Psoas muscle (tissue), 8 donors: Measurements from ENCODE around the gene SLCO4A1. TPM values are rescaled to one million over a fixed set of nuclear protein-coding genes. Genes with fewer than 3 reads are reported as not detected.

ENCODE experiments used
- ATAC-seq, 4 donors: fragments of 200-7000 bp; cut with Tn5 transposase; one replicate each; pipeline ENCODE4 v1.9.1; 2020; ENCODE audit warnings: moderate library complexity in 3 of 4, mild to moderate bottlenecking in 2 of 4
- DNase-seq, 2 donors: peaks; one replicate each; pipeline ENCODE4 v3.0.0-alpha.2; 2020
- H3K27ac ChIP-seq: fragments of 200-600 bp; one replicate; pipeline ENCODE4 v1.8.0; 2022
- H3K27me3 ChIP-seq, 3 donors: fragments of 200-600 bp in 1 of 3; one replicate each; pipeline versions ENCODE4 v1.6.1 to v1.8.0; 2013 to 2022; ENCODE audit warnings: low read length in 2 of 3, mild to moderate bottlenecking in 2 of 3, moderate library complexity in 1 of 3; ENCODE audit not compliant: insufficient read depth in 3 of 3
- H3K36me3 ChIP-seq, 2 donors: fragments of 200-600 bp in 1 of 2; one replicate each; pipeline versions ENCODE4 v1.6.1 to v1.8.0; 2013 to 2022; ENCODE audit warnings: low read depth in 1 of 2, mild to moderate bottlenecking in 1 of 2, moderate library complexity in 1 of 2; ENCODE audit not compliant: insufficient read depth in 1 of 2
- H3K4me1 ChIP-seq: fragments of 200-600 bp; one replicate; pipeline ENCODE4 v1.8.0; 2022
- H3K4me3 ChIP-seq: fragments of 200-600 bp; one replicate; pipeline ENCODE4 v1.8.0; 2022; ENCODE audit warnings: mild to moderate bottlenecking
- H3K9me3 ChIP-seq: fragments of 200-600 bp; one replicate; pipeline ENCODE4 v1.8.0; 2022
- WGBS, 3 donors: extraction: QIAGEN DNeasy Blood & Tissue Kit; methylation state at CpG; one replicate each; pipeline versions ENCODE4 v1.1.6 to v1.1.7; 2013; 5-methylcytosine and 5-hydroxymethylcytosine counted together
- intact Hi-C, 2 donors: fragments of 100-400 bp; cut with DNase I; formaldehyde crosslinking; loops; one replicate each; pipeline versions ENCODE4 v1.11.0 to v1.14.2; 2022
- polyA plus RNA-seq, 3 donors: library from polyadenylated mRNA; stranded (reverse); fragments of 200-250 nt; gene quantifications; one replicate each; pipeline ENCODE4 v1.2.3, GENCODE V29; 2013
- total RNA-seq, 4 donors: library from RNA; stranded (reverse); fragmentation: NEBNext Ultra II Directional in 2 of 4; extraction: Animal tissue kit (Norgen Biotek cat#: 25700) in 2 of 4; gene quantifications; one replicate each; pipeline versions ENCODE4 v1.2.1 to v1.2.4, GENCODE V29; 2021 to 2023
- TF ChIP-seq, protein P1 (sequence below): fragments of 200-600 bp; IDR thresholded peaks from one replicate; pipeline ENCODE4 v1.8.0; 2022; ENCODE audit warnings: antibody characterized with exemption
- donor health status: healthy with polysubstance abuse.
- donor health status: DM: no; HTN: no; CAD: no; lungs with moderate emphysema.
- donor health status: Bipolar disorder and iron deficiency.
- donor health status: healthy.
- donor health status: DM: yes; HTN: yes; CAD: no.
- donor health status: DM: no; HTN: no; CAD: no.
- donor health status: DM: no; HTN: no; CAD: no.
- donor health status: DM: yes; HTN: yes; CAD: no.

SLCO4A1 gene
- total and polyA plus RNA-seq, 7 donors = 5.3 to 38.5 (median 9.8) TPM

GRCh38 chr20:62690261-62690820 lies 48.0 kb downstream of the SLCO4A1 start:
- H3K4me3 ChIP-seq = no peak overlapping the region
- no peaks in the 10 kb centered on the region for H3K36me3 ChIP-seq
- TF ChIP-seq, protein P1, sequence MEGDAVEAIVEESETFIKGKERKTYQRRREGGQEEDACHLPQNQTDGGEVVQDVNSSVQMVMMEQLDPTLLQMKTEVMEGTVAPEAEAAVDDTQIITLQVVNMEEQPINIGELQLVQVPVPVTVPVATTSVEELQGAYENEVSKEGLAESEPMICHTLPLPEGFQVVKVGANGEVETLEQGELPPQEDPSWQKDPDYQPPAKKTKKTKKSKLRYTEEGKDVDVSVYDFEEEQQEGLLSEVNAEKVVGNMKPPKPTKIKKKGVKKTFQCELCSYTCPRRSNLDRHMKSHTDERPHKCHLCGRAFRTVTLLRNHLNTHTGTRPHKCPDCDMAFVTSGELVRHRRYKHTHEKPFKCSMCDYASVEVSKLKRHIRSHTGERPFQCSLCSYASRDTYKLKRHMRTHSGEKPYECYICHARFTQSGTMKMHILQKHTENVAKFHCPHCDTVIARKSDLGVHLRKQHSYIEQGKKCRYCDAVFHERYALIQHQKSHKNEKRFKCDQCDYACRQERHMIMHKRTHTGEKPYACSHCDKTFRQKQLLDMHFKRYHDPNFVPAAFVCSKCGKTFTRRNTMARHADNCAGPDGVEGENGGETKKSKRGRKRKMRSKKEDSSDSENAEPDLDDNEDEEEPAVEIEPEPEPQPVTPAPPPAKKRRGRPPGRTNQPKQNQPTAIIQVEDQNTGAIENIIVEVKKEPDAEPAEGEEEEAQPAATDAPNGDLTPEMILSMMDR = no peak
- intact Hi-C loops = no loop called here
- no peak overlapping the region for H3K27ac ChIP-seq
- no peak for ATAC-seq
- no peak for DNase-seq
- H3K4me1 ChIP-seq = no peaks in the 10 kb centered on the region
- 92 to 95% (median 93%) methylated on average over 17 of the region's 17 CpGs for WGBS, 3 donors
- no peaks in the 10 kb centered on the region for H3K9me3 ChIP-seq
- peaks cover 0 to 54% (median 27%) of the 10 kb centered on the region in 3 donors for H3K27me3 ChIP-seq

DNA sequence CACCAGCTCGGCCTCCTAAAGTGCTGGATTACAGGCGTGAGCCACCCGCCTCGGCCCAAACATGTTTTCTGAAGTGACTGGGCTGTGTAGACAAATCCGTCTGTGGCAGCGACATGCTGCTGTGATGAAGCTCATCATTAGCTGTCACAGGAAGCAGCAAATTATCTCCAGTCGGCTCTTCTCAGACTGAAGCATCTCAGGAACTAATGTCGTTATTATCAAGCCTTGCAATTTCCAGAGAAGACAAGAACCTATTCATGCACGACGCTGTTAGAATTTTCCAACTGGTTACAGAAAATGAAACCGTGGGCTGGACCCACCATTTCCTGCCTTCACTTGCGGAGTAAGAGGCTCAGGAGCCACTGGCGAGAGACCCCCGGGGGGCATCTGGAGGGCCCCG lies 49.2 kb downstream of the SLCO4A1 start:
- DNase-seq = no peak
- Histone ChIP-seq H3K4me1 (no peaks in the 10 kb centered on the region), H3K9me3 (no peaks in the 10 kb centered on the region), H3K27me3 (peaks cover 0 to 45% (median 24%) of the 10 kb centered on the region in 3 donors), H3K27ac (no peak overlapping the region), H3K36me3 (no peaks in the 10 kb centered on the region), H3K4me3 (no peak overlapping the region)
- WGBS, 3 donors = 66 to 75% (median 66%) methylated on average over 15 of the region's 15 CpGs
- TF ChIP-seq, protein P1 = no peak
- ATAC-seq = no peak
- intact Hi-C loops = no loop called here

DNA sequence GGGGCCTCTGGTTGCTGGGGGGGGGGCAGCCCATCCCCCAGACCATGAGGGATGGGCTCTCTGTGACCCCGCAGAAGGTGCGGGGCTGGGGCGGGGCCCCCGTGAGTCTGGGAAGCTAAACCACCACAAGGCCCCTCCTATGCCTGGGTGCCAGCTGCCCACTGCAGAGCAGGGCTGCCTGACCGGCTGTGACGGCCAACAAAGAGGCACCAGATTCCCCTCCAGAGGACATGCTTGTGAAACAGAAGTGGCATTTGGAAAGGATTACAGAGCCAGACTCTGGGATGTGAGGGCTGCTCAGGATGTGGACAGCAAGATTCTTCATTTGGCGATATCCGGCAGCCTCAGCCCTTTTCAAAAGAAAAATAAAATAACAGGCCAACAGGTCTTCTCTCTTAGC lies 49.9 kb downstream of the SLCO4A1 start:
- Histone ChIP-seq H3K9me3 (no peaks in the 10 kb centered on the region), H3K27ac (no peak overlapping the region), H3K36me3 (no peaks in the 10 kb centered on the region), H3K4me3 (no peak overlapping the region), H3K4me1 (no peaks in the 10 kb centered on the region), H3K27me3 (peaks cover 0 to 44% (median 24%) of the 10 kb centered on the region in 3 donors)
- WGBS, 3 donors = 30 to 42% (median 34%) methylated on average over 8 of the region's 8 CpGs
- DNase-seq = no peak
- ATAC-seq = no peak
- TF ChIP-seq, protein P1 = no peak
- intact Hi-C loops = no loop called here

GRCh38 chr20:62692801-62693523 lies 50.7 kb downstream of the SLCO4A1 start:
- ATAC-seq = no peak
- intact Hi-C loops = no loop called here
- TF ChIP-seq, protein P1 = no peak
- H3K4me1 ChIP-seq = no peaks in the 10 kb centered on the region
- WGBS, 3 donors = 61 to 66% (median 65%) methylated on average over 21 to 22 of the region's 22 CpGs
- no peaks in the 10 kb centered on the region for H3K9me3 ChIP-seq
- H3K4me3 ChIP-seq = no peak overlapping the region
- H3K36me3 ChIP-seq = no peaks in the 10 kb centered on the region
- H3K27me3 ChIP-seq = peaks cover 0 to 44% (median 24%) of the 10 kb centered on the region in 3 donors
- H3K27ac ChIP-seq = no peak overlapping the region
- DNase-seq = no peak
